B cell (primary cell): Measurements from ENCODE around the gene DLK1. TPM values are rescaled to one million over a fixed set of nuclear protein-coding genes. Genes with fewer than 3 reads are reported as not detected.

Source experiments
- ATAC-seq: fragments of 200-7000 bp; cut with Tn5 transposase; one replicate; pipeline ENCODE4 v1.10.0; 2021; ENCODE audit warnings: low read depth, mild to moderate bottlenecking, moderate number of reproducible peaks, moderate library complexity
- CTCF ChIA-PET: fragments of 350-600 bp; sonication (Branson Sonifier 250); formaldehyde crosslinking; loops from one replicate; lab custom pipeline; 2021; ENCODE audit warnings: antibody characterized with exemption, inconsistent platforms; lab: Charles Lee
- POLR2A ChIA-PET: fragments of 350-600 bp; sonication (Branson Sonifier 250); formaldehyde crosslinking; loops from one replicate; lab custom pipeline; 2021; ENCODE audit warnings: antibody characterized with exemption; lab: Charles Lee
- DNase-seq: peaks from one replicate; pipeline ENCODE4 v3.0.0; 2013
- H2AFZ ChIP-seq: 2 replicates; pipeline ENCODE4 v1.6.1; 2012; ENCODE audit warnings: mild to moderate bottlenecking, low read depth, low read length; ENCODE audit not compliant: insufficient read depth, poor library complexity, severe bottlenecking
- H3K27ac ChIP-seq, 2 donors: 1 replicate in 1 of 2; 2 replicates in 1 of 2; pipeline ENCODE4 v1.5.1; 2012 to 2013; ENCODE audit warnings: low read length in 2 of 2, mild to moderate bottlenecking in 2 of 2, moderate library complexity in 1 of 2
- H3K27me3 ChIP-seq, 4 experiments: fragments of 200-600 bp in 1 of 4; sonication (generic) in 1 of 4; replicated peaks in 1 of 4; 1 replicate in 2 of 4; 2 replicates in 2 of 4; pipeline versions ENCODE4 v1.6.1 to v1.7.0; 2013 to 2016; ENCODE audit warnings: low read length in 3 of 4, mild to moderate bottlenecking in 2 of 4, mixed read lengths in 1 of 4, moderate library complexity in 1 of 4; ENCODE audit not compliant: insufficient read depth in 4 of 4, control insufficient read depth in 3 of 4; ENCODE audit errors: control extremely low read depth in 1 of 4
- H3K36me3 ChIP-seq, 2 experiments: replicated peaks in 1 of 2; 1 replicate in 1 of 2; 2 replicates in 1 of 2; pipeline versions ENCODE4 v1.6.1 to v1.7.1; 2013; ENCODE audit warnings: low read length in 1 of 2; ENCODE audit not compliant: insufficient read depth in 2 of 2, control insufficient read depth in 1 of 2; ENCODE audit errors: control extremely low read depth in 1 of 2, extremely low read depth in 1 of 2
- H3K4me1 ChIP-seq, 2 donors: fragments of 200-600 bp in 1 of 2; sonication (generic) in 1 of 2; 1 replicate in 1 of 2; 2 replicates in 1 of 2; pipeline versions ENCODE4 v1.5.1 to v1.6.1; 2013 to 2017; ENCODE audit warnings: low read length in 2 of 2; ENCODE audit not compliant: control insufficient read depth in 2 of 2, insufficient read depth in 2 of 2
- H3K4me2 ChIP-seq: replicated peaks from 2 replicates; pipeline ENCODE3; 2012; ENCODE audit warnings: mild to moderate bottlenecking, low read depth, low read length; ENCODE audit not compliant: poor library complexity, severe bottlenecking
- H3K4me3 ChIP-seq, 5 experiments: fragments of 200-600 bp in 1 of 5; sonication (generic) in 1 of 5; 1 replicate in 3 of 5; 2 replicates in 2 of 5; pipeline versions ENCODE4 v1.5.1 to v1.7.0; 2011 to 2016; ENCODE audit warnings: low read length in 4 of 5, mild to moderate bottlenecking in 4 of 5, low read depth in 2 of 5, control low read depth in 1 of 5, moderate library complexity in 1 of 5; ENCODE audit not compliant: insufficient read depth in 1 of 5; ENCODE audit errors: control extremely low read depth in 1 of 5, extremely low read depth in 1 of 5
- H3K79me2 ChIP-seq: fragments of 200-600 bp; sonication (generic); one replicate; pipeline ENCODE4 v1.6.0; 2016; ENCODE audit warnings: low read length; ENCODE audit not compliant: control insufficient read depth, insufficient read depth
- H3K9ac ChIP-seq: fragments of 200-600 bp; sonication (generic); 2 replicates; pipeline ENCODE4 v1.6.1; 2017; ENCODE audit warnings: mild to moderate bottlenecking, low read length, moderate library complexity
- H3K9me3 ChIP-seq, 3 donors: one replicate each; pipeline versions ENCODE4 v1.6.1 to v1.7.1; 2013; ENCODE audit warnings: low read length in 2 of 3; ENCODE audit not compliant: control insufficient read depth in 2 of 3, insufficient read depth in 1 of 3; ENCODE audit errors: control extremely low read depth in 1 of 3
- H4K20me1 ChIP-seq: 2 replicates; pipeline ENCODE4 v1.6.0; 2012; ENCODE audit warnings: mild to moderate bottlenecking, low read length; ENCODE audit not compliant: insufficient read depth, control insufficient read depth, poor library complexity, severe bottlenecking
- H3K27ac Mint-ChIP-seq: one replicate; pipeline ENCODE4 v1.8.0; 2021; ENCODE audit warnings: mixed read lengths
- H3K27me3 Mint-ChIP-seq: one replicate; pipeline ENCODE4 v1.8.0; 2021; ENCODE audit warnings: mixed read lengths
- H3K4me1 Mint-ChIP-seq: one replicate; pipeline ENCODE4 v1.8.0; 2021; ENCODE audit warnings: mixed read lengths
- H3K4me3 Mint-ChIP-seq: one replicate; pipeline ENCODE4 v1.8.0; 2021; ENCODE audit warnings: mixed read lengths
- H3K9me3 Mint-ChIP-seq: one replicate; pipeline ENCODE4 v1.8.0; 2022; ENCODE audit warnings: mixed read lengths; ENCODE audit not compliant: insufficient read depth
- EZH2 ChIP-seq: IDR thresholded peaks from 2 replicates; pipeline ENCODE4 v1.6.1; 2012; ENCODE audit warnings: borderline replicate concordance, low read depth, mild to moderate bottlenecking, moderate library complexity, low read length; ENCODE audit not compliant: insufficient read depth, poor library complexity, severe bottlenecking
- whole genome bisulfite sequencing: methylation state at CpG from one replicate; pipeline ENCODE4 v1.1.5; 2013; ENCODE audit warnings: missing lambda C conversion rate; ENCODE audit not compliant: insufficient coverage; 5-methylcytosine and 5-hydroxymethylcytosine counted together
- intact Hi-C: fragments of 100-400 bp; cut with micrococcal nuclease; formaldehyde crosslinking; loops from one replicate; pipeline ENCODE4 v1.10.0; 2022
- polyA plus RNA-seq: library from polyadenylated mRNA; depleted of rRNA; stranded (reverse); fragments of >200 nt; gene quantifications from 2 replicates; pipeline ENCODE4 v1.2.3, GENCODE V29; 2012
- total RNA-seq, 2 donors: library from RNA; stranded (reverse); fragments of 120-200 nt in 1 of 2; gene quantifications; 1 replicate in 1 of 2; 2 replicates in 1 of 2; pipeline versions ENCODE4 v1.2.3 to v1.2.4, GENCODE V29; 2013 to 2022
- TF ChIP-seq, protein P1 (sequence below): fragments of 200-600 bp; IDR thresholded peaks from one replicate; pipeline ENCODE4 v1.8.0; 2022; ENCODE audit warnings: antibody characterized with exemption, mild to moderate bottlenecking

The DLK1 gene
- total and polyA plus RNA-seq, 2 donors (not counting 1 experiment from before 2014, with no cell fraction given): not detected

DNA sequence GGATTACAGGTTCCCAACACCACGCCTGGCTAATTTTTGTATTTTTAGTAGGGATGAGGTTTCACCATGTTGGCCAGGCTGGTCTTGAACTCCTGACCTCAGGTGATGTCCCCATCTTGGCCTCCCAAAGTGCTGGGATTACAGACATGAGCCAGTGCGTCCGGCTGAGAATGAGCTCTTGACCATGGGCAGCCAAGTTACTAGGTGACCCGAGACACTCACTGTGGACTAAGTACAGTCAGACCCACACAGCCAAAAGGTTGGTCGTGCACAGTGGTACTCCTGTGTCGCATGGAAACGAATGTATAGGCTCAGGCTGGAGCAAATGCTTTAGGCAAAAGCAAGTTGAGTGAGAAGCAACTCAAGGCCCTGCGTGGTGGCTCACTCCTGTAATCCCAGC is 21.0 kb downstream of the DLK1 start:
- H3K9me3 Mint-ChIP-seq: no peaks in the 10 kb centered on the region
- CTCF ChIA-PET: no interaction called here
- no peak for TF ChIP-seq EZH2
- TF ChIP-seq, protein P1, sequence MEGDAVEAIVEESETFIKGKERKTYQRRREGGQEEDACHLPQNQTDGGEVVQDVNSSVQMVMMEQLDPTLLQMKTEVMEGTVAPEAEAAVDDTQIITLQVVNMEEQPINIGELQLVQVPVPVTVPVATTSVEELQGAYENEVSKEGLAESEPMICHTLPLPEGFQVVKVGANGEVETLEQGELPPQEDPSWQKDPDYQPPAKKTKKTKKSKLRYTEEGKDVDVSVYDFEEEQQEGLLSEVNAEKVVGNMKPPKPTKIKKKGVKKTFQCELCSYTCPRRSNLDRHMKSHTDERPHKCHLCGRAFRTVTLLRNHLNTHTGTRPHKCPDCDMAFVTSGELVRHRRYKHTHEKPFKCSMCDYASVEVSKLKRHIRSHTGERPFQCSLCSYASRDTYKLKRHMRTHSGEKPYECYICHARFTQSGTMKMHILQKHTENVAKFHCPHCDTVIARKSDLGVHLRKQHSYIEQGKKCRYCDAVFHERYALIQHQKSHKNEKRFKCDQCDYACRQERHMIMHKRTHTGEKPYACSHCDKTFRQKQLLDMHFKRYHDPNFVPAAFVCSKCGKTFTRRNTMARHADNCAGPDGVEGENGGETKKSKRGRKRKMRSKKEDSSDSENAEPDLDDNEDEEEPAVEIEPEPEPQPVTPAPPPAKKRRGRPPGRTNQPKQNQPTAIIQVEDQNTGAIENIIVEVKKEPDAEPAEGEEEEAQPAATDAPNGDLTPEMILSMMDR: no peak
- no peak overlapping the region for H3K27ac Mint-ChIP-seq
- DNase-seq: no peak
- Histone ChIP-seq H3K4me2 (no peak overlapping the region), H2AFZ (no peak overlapping the region), H3K9me3 (peaks cover 0 to under 1% (median 0%) of the 10 kb centered on the region in 3 donors), H3K9ac (no peak overlapping the region), H3K36me3 (no peaks in the 10 kb centered on the region), H3K27me3 (no peaks in the 10 kb centered on the region), H3K4me3 (no peak overlapping the region), H3K4me1 (no peaks in the 10 kb centered on the region), H4K20me1 (no peaks in the 10 kb centered on the region), H3K27ac (no peak overlapping the region), H3K79me2 (no peaks in the 10 kb centered on the region)
- intact Hi-C loops: no loop called here
- H3K4me1 Mint-ChIP-seq: no peaks in the 10 kb centered on the region
- no peak overlapping the region for H3K4me3 Mint-ChIP-seq
- no peak for ATAC-seq
- WGBS: 89% methylated on average over 6 of the region's 8 CpGs
- H3K27me3 Mint-ChIP-seq: peaks cover 4% of the 10 kb centered on the region
- POLR2A ChIA-PET: no interaction called here

DNA sequence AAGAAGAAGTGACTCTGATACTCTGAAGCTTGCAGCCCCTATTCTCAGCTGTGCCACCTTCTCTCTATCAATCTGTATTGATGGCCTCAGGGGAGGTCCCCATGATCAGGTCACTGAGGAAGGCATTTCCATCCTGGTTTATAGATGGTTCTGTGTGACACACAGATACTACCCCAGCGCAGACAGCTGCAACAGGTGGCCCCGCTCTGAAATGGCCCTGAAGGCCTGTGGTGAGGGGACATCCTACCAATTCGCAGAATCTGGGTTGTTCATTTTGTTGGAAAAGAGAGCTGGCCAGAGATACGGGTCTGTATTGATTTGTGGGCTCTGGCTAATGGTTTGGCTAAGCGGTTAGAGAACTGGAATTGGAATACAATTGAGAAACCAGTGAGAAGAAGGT is 21.7 kb downstream of the DLK1 start:
- Histone ChIP-seq H3K4me1 (no peaks in the 10 kb centered on the region), H2AFZ (no peak overlapping the region), H3K79me2 (no peaks in the 10 kb centered on the region), H3K9ac (no peak overlapping the region), H3K27ac (no peak overlapping the region), H3K4me2 (no peak overlapping the region), H3K27me3 (peaks cover 0 to 2% (median 0%) of the 10 kb centered on the region in 4 experiments), H3K9me3 (peaks cover 0 to 4% (median 0%) of the 10 kb centered on the region in 3 donors), H3K4me3 (no peak overlapping the region), H4K20me1 (no peaks in the 10 kb centered on the region), H3K36me3 (no peaks in the 10 kb centered on the region)
- Mint-ChIP-seq H3K4me1 (no peaks in the 10 kb centered on the region), H3K4me3 (no peak overlapping the region), H3K27me3 (peaks cover 8% of the 10 kb centered on the region), H3K9me3 (no peaks in the 10 kb centered on the region), H3K27ac (no peak overlapping the region)
- POLR2A ChIA-PET: no interaction called here
- ATAC-seq: no peak
- CTCF ChIA-PET: no interaction called here
- no peak for DNase-seq
- intact Hi-C loops: no loop called here
- WGBS: 95% methylated on average over 3 of the region's 5 CpGs
- TF ChIP-seq EZH2: no peak
- TF ChIP-seq, protein P1: no peak
